Endometrium (tissue), 2 donors: Measurements from ENCODE around the gene TMEM198.

Source experiments
- FAIRE-seq: peaks from 2 replicates; lab custom pipeline; 2012; peaks lifted over from hg19 to GRCh38; lab: Jason Lieb, UNC
- donor health status: control.
- donor health status: control.

The TMEM198 gene

GRCh38 chr2:219563271-219563928 is 19.6 kb downstream of the TMEM198 start:
- no peak for FAIRE-seq

- FAIRE-seq, result no peak
Observed at GRCh38 chr2:219565130-219566080, 21.6 kb downstream of the TMEM198 start.

GRCh38 chr2:219566640-219567039 is 22.8 kb downstream of the TMEM198 start:
- no peak for FAIRE-seq

GRCh38 chr2:219567131-219567530 is 23.3 kb downstream of the TMEM198 start:
- no peak for FAIRE-seq

GRCh38 chr2:219567791-219568361 is 24.0 kb downstream of the TMEM198 start:
- no peak for FAIRE-seq

GRCh38 chr2:219569041-219569440 is 25.2 kb downstream of the TMEM198 start:
- no peak for FAIRE-seq

GRCh38 chr2:219569635-219570034 is 25.8 kb downstream of the TMEM198 start:
- FAIRE-seq, result no peak

GRCh38 chr2:219570194-219570923 is 26.5 kb downstream of the TMEM198 start:
- FAIRE-seq, result no peak

- FAIRE-seq, result no peak
Observed at GRCh38 chr2:219570924-219571310, 27.1 kb downstream of the TMEM198 start.

GRCh38 chr2:219571311-219572236 is 27.7 kb downstream of the TMEM198 start, which contains the start of gene OBSL1:
Gene OBSL1 (minus strand): TSS chr2:219571539. CDS start chr2:219571232, 307 bp downstream.
- no peak for FAIRE-seq

GRCh38 chr2:219572237-219573001 is 28.6 kb downstream of the TMEM198 start, which contains the start of gene INHA:
Gene INHA (plus strand): TSS chr2:219572310. CDS start chr2:219572375, 65 bp downstream.
- no peak for FAIRE-seq

GRCh38 chr2:219573166-219573565 is 29.3 kb downstream of the TMEM198 start:
- no peak for FAIRE-seq

GRCh38 chr2:219574484-219575311 is 30.9 kb downstream of the TMEM198 start:
- no peak for FAIRE-seq

GRCh38 chr2:219575566-219576504 is 32.0 kb downstream of the TMEM198 start:
- no peak for FAIRE-seq

- FAIRE-seq, result no peak
Observed at GRCh38 chr2:219576505-219577388, 32.9 kb downstream of the TMEM198 start.

- no peak for FAIRE-seq
Observed at GRCh38 chr2:219578811-219579613, 35.2 kb downstream of the TMEM198 start.
